DMS53 treated with DMSO at 0.1 percent for 48 hours (cell line): ENCODE data around the gene PAX7.

ENCODE experiments used
- DNase-seq: peaks from one replicate; lab custom pipeline; 2025; ENCODE audit not compliant: unreplicated experiment; lab: John Stamatoyannopoulos, UW

Gene PAX7

DNA sequence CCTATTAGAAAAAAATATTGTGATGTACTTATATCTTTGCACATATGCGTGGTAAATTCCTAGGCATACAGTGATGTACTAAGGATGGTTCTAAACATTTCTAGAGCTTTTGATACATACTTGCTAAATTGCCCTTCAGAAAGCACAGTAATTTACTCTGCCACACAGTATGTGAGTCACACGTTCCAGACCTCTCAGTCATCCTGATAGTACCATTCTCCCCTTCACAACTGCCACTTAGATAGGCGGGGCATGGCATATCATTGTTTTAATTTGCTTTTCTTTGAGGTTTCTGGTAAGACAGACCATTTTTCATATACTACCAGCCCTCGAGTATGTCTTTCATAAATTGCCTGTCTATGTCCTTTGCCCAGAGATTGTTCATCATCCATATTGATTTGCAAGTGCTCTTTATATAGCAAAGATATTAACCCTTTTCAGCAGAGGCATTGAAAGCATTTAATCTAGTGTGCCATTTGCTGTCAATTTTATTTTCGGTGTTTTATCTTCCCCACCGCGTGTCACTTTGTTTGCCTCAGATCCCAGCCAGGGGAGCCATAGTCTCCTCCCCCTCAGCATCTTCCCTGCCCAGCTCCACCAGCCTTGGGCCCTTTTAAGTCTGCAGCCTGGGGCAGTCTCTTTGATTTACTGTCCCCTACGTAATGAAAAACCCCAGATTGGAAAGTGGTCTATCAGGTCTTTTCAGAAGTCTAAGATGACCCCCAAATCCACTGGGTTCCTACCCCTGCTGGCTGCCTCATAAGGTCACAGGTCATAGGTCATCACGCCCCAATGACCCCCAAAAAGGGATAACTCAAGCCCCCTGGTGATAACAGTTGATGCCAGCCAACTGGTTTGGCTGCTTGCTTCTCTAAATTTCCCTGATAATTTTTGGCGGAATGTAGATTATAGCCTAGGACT, 11.8 kb upstream of the PAX7 start:
- DNase-seq = no peak

DNA sequence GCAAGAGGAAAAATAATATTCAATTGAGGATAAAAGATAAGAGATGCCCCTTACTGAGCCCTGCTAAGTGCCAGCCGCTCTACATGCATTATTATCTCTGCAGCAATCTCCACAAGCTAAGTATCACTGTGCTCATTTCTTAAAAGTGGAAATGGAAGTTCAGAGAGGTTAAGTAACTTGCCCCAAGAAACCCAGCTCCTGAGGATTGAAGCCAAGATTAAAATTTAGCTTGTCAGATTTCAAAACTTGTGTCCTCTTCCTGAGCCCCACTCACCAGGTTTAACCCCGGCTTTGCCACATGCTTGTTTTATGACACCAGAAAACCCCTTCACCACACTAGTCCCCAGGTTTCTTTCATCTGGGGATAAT, 11.2 kb upstream of the PAX7 start:
- DNase-seq = no peak

DNA sequence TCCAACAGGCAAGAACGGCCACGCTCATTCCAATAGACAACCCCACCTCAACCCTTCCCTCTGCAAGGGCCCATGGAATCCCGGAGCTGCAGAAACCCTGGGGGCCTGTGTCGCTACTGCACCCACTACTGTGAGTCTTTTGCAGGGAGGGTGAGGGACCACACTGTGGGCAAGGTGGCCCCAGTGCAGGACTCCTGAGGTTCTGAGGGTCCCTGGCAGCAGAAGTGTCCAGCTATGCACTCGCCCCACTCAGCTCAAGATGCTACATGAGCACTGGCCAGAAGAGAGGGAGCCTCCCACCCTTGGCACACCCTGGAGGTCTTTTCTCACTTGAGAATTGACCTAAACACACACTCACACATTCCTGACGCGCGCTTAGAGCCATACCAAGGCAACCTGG, 2.1 kb upstream of the PAX7 start:
- no peak for DNase-seq

DNA sequence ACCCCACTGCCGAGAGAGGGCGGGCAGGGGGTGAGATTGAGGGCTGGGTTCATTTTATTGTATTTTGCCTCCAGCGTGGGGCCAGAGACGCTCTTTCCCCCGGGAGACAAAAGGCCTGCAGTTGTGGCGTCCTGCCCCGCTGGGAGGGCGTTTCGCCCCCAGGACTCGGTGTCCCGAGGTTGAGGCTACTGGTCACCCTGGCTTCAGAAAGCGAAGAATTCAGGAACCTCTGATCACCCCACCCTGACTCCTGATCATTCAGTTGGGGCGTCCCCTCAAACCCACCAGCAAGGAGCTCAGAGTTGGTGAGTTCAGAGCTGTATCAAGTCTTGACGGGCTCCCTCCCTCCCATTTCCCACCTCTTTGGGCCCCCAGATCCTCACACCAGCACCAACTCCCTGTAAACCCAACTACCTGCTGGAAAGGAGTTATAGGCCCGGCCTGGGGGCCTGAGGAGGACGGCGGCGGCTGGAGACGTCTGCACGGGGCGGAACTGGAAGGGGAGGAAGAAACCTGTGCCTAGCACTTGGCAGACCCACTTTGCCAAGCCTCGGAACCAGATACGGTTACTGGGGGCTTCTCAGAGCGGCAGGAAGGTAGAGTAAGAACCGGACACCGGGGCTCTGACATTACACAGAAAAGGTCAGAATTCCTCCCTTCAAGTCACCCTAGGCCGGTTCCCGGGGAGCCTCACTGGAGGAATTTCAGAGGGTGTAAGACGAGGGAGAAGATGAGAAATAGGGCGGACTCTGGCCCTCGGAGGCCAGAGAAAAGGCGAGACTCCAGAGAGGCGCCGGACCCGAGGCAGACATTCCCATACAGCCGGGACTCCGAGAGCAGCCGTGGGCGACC, 761 bp upstream of the PAX7 start:
- no peak for DNase-seq

DNA sequence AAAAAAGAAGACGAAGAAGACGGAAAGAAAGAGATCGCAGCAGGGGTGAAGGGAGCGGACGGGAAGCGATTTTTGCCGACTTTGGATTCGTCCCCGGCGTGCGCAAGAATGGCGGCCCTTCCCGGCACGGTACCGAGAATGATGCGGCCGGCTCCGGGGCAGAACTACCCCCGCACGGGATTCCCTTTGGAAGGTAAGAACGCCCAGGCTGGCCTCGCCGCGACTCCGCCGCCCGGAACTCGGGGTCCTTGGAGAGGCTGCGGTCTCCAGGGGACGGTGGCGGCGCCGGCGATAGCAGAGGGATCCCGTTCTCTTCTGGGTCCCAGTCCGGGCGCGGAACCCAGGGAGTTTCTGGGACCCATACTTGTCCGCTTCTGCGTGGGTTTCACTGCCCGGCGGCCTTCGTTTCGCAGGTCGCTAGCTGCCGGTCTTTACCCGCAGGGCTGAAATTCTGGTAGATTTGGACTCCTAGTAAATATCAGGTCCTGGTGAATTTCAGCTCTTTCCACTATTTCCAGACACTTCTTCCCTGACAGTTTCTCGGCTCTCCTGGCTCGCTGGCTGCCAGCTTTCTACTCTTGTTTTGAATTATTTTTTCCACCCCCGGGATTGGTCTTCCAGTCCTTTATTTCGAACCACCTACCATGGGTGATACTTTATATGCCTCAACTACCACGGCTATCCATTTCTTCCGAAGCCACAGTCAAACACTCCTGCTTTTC, 1.0 kb downstream of the PAX7 start:
- no peak for DNase-seq

DNA sequence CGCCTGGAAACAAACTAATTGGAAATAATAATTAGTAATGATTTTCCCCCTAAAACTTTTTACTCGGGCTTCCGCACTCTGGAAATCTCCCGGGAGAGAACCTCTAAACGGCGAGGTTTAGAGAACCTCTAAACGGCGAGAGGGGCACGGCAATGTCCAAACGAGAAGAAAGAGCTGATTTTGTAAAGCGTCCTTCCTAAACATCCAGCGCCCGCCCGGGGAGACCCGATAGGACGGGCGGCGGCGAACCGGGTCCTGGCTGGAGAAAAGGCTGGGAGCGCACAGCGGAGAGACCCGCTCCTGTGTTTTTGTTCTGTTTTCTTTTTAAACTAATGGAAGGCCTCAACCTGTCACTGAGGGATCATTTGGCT, 1.6 kb downstream of the PAX7 start:
- no peak for DNase-seq

DNA sequence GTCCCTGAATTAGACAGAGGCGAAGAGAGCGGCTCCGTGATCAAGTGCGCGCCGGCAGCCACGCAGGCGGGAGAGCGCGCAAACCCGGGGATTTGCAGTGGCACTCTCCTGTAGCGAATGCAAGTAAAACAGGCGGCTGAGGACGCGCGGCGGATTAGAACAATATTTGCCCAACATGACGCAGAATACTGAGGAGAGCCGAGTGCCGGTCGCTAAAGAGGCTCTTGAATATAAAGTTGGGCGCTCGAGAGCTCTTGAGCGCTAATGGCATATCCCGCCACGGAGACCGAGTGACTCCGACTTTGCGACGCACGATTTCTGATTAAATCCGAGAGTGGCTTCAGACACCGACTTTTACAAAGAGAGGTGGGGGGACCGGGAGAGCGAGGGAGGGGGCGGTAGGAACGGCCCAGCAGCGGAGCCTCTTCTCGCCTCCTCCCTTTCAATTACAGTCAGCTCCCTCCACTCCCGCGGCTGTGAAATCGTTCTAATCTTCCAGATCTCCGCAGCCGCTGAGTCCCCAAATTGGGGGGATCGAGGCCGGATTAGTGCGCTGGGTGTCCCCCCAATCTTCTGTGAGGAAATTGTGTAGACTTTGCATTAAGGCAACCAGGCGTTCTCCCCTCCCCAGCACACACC, 2.3 kb downstream of the PAX7 start:
- DNase-seq = peak; percentile 43

DNA sequence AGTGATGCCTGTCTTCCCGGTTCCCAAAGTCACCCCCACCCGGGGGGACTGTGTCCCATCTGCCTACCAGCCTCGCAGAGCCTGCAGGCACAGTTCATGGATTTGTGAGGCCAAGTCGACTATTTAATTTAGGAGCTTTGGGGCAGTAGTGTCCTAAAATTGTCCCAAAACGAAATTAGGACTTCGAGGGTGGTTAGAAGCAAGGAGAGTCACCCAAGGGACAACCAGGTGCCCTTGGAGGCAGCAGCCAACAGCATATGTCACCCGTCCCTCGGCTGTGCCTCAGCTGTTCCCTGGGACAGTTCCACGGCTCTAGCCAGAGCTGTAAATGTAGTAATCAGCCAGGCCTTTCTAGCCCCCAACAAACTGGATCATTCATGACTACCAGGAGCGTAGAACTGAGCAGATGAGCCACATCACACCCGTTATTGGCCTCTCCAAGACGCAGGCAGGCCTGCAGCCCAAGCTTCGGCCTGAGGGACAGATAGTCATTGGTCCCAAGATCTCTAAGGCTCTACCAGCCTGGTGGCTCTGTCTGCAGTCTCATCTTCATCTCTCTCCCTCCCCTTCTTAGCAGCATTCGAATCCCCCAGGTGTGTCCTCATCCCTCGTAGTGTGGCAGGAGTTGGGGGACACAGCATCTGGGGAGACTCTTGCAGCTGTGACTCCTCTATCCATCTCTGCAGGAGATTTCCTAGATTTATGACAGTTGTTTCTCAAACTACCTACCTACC, 2.9 kb downstream of the PAX7 start:
- no peak for DNase-seq

DNA sequence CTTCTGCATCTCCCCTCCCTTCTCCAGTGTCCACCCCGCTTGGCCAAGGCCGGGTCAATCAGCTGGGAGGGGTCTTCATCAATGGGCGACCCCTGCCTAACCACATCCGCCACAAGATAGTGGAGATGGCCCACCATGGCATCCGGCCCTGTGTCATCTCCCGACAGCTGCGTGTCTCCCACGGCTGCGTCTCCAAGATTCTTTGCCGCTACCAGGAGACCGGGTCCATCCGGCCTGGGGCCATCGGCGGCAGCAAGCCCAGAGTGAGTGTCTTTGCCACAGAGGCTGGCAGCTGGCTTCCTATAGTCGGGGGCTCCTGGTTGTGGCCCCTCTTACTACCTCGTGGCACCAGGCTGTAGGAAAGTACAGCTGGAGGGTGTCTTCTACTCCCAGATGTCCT, 3.6 kb downstream of the PAX7 start:
- no peak for DNase-seq

DNA sequence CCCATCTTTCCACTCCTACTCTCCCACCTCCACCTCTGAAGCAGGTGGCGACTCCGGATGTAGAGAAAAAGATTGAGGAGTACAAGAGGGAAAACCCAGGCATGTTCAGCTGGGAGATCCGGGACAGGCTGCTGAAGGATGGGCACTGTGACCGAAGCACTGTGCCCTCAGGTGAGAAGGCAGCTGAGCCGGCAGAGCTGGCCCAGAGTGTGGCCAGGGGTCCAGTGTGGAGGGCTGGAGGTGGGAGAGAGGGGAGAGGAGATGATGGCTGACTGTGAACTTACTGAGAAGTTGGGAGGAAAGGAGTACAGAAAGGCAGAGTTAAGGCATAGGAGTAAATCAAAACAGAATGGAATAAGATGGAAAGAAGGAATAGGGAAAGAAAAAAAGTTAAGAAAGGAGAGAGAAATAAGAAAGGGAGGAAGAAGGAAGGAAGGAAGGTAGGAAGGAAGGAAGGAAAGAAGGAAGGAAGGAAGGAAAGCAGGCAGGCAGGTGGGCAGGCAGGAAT, 4.5 kb downstream of the PAX7 start:
- no peak for DNase-seq

DNA sequence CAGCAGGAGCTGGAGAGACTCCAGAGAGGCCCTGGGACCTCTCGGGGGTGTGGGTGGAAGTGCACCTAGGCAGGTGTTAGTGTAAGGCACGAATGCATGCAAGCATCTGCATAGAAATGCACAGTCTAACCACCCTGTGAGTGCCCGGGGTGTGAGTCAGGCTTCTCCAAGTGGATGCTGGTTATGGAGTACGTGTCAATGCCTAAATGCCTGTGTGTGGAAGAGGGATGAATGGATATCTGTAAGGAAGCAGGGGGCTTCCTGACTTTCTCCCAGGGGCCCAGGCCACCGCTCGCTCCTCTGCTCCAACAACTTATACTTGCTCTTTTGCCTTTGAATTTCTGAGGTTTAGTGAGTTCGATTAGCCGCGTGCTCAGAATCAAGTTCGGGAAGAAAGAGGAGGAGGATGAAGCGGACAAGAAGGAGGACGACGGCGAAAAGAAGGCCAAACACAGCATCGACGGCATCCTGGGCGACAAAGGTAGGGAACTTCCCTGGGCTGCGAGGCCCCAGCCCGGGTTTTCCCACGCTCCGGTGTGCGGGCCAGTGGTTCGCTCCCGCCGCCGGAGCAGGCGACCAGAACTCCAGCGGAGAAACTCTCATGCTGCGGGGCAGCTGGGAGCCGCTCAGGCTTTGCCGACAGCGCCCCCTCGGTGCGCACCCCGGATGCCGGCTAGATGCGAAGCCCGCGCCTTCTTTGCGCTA, 5.4 kb downstream of the PAX7 start:
- DNase-seq = no peak

DNA sequence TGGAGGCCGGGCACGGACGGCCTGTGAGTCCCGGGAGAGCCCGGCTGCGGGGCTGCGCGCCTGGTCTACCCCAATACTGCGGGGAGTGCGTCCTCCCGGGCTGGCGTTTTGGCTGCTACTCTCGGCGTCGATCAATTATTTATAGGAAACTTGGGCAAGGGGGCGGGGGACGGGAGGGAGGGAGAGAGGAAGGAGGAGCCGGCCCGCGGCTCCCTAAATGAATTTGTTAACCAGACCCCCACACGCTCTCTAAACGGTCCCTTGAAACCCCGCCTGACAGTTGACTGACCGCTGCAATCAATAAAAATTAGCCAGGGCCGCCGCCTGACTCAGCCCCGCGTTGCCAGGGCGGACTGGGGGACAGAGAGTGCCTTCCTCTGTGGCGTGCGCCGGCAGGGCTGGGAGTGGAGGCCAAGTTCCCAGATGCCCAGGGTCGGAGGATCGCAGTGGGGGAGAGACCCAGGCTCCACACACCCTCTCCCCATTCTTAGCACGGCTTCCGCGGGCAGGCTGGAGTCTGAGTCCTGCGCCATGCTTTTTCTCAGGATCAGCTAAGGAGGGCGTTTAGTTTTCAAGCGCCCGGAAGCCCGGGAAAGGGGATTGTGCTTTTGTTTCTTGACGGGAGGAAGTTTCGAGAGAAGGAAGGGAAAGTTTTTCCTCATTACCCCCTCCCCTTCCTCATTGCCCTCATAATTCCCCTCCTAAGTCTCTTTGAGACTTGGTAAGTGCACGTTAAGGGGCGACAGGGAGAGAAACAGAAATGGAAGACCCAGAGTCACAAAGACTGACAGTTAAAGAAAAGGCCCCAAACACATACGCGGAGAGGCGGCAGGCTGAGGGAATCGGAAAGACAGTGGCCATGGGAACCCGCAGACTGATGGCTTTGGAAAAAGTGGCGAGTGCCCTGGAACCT, 6.2 kb downstream of the PAX7 start:
- no peak for DNase-seq

DNA sequence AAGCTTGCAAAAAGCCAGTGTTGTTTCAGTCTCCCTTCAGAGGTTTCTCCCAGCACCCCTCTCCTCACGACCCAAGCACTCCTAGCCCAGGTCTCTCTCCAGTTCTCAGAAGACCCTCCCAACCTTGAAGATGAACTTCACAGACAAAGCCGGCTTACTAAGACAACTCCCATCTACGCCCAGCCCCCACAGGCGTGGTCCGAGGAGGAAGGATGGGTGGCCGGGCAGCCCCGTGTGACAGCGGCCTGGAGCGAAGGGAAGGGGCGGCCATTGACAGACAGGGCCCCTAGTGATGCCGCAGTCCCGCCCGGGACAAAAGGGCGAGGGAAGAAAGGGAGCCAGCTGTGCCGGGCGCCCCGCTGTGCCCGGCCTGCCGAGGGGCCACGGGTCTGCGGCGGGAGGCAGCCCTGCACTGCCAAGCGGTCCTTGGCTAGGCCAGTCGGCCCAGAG, 6.9 kb downstream of the PAX7 start:
- DNase-seq = no peak

DNA sequence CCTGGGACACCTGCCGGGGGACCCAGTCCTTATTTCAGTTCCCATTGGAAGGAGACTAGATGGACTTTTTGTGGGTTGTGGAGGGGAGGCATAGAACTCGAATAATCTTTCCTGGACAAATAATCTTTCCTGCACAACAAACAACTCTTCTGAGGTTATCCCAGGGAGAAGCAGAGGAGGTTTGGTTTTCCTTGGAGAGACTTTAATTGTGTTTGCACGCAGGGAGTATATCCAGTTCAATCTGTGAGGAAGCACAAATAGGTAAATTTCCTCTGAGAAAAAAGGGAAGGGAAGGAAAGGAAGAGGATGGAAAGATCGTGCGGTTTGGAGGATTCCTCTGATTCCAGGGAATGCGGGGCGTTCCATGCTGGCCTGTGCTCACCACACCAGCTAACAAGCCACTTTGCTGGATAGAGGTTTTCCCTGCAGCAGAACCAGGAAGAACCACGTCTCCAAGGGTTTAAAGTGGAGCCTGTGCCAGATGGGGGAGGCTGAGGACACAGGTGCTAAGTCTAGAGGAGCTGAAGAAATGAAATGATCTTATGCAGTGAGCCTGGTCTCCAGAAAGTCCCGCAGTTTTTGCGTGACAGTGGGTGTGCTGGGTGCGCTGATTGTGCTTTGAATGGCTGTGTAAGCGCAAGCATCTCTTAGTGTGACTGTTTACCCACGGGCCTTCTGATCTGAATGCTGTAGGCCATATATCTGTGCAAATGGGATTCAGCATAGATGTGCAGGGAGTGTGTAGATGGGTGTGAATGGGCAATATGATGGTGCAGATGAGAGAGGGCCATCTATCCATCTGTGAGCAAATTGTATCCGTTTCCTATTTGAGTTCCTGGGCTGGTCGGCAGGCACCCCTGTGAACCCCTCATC, 7.6 kb downstream of the PAX7 start:
- DNase-seq = no peak

DNA sequence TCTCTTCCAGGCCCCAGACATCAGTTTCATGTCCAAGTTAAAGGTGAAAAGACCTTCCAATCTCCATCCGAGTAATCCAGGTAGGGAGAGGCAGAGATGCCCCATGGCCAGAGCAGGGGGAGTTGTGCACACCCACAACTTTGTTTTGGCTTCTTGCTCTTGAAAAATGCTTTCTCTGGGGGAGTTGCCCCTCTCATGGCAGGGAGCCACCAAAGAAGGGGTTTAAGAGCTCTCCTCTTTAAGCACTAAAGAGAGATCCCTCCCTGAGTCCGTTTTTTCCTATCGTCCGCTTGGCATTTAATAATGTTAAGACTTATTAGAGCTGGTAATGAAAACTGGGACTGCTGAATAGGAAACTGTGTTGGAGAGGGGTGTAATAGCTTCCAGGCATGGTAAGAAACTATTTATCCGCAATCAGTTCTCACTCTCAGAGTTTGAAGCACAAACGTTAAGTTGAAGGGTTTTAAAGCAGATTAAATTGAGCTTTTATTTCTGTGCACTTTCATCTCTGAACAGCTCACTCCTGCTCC, 8.3 kb downstream of the PAX7 start:
- DNase-seq = no peak

DNA sequence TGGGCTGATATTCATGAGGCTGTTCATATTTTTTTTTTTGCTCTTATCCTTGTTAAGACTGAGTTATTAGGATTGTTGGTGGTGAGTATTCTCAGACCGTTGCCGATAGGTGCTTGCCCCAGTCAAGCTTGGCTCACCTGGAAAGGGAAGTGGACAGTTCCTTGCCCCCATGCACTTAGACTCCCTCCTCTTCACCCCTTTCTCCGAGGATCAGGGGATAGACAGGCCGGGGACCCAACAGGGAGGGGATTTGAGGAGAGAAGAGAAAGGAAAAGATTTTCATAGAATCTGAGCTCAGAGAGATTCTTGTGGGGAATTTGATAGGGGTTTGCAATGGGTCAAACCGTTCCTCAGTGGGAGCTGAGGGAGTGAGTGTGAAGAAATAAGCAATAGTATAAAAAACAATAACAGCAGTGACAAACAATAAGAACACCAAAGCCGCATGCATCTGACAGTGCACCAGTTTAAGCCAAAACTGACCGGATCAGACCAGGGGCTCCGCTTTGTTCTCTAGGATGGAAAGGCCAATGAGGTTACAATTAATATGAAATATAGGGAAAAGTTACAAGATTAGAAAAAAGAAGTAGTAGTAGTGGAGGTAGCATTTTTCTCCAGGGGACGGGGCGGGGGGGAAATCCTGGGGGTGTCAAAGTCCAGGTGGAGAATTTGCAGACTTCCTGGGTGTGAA, 8.9 kb downstream of the PAX7 start:
- DNase-seq = no peak
